HL-60/S4 (cell line): ENCODE measurements around the gene CCBE1.

ENCODE experiments used
- in situ Hi-C: fragments of 300-500 bp; cut with MboI; formaldehyde crosslinking; loops from 2 replicates; pipeline ENCODE4 v1.14.3; 2022; ENCODE audit warnings: low sequenced_read_pairs

CCBE1 gene

DNA sequence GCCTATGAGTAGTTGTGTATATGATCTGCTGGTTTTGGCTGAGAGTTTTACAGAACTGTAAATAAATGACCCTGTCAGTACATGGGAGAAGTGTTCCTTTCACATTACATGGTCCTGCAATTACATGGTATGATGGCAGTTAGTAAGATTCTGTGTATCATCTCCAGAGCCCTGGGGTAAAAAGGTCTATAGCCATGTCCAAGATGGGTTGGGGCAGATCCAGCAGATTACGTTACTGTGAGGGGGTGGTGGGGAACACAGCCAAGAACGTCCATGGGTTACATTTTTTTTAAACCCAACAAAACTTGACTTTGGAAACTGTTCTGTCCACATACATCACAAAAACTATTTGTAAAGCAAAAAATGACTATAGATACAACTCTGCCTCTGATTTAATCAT, 274.0 kb downstream of the CCBE1 start:
- in situ Hi-C loops = no loop called here

DNA sequence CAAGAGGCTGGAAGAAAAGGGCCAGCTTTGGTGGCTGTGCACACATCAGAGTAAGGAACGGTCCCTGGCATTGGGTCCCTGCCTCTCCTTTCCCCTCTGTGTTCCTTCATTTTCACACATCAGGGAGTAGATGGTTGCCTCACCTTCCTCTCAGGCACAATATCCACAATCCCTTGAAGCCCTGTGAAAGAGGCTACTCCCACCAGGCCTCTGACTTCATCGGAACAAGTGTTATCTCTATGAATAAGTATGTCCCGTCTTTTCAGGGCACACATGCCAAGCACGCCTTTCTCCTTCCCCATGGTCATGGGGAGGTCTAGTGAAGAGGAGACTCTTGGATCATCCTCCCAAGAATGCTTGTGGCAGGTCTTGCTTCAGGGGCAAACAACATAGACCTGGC, 277.0 kb downstream of the CCBE1 start:
- in situ Hi-C loops = no loop called here

DNA sequence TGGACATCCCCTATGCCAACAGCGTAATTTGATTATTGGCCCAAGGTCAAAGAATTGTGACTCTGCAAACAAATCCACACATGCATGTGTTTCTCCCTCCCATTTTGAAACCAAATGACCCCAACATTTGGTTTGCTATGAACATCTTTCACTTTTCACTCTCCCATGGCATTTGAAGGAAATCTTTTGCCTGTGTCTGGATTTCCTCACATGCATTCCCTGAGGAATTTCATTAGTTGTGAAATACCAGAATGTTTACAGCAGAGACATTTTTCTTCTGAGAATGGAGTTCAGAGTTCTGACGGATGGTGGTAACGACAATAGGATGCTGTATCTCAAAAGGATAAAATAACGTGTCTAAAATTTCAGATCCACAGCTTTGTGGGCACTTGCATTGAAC, 277.8 kb downstream of the CCBE1 start:
- in situ Hi-C loops = no loop called here

DNA sequence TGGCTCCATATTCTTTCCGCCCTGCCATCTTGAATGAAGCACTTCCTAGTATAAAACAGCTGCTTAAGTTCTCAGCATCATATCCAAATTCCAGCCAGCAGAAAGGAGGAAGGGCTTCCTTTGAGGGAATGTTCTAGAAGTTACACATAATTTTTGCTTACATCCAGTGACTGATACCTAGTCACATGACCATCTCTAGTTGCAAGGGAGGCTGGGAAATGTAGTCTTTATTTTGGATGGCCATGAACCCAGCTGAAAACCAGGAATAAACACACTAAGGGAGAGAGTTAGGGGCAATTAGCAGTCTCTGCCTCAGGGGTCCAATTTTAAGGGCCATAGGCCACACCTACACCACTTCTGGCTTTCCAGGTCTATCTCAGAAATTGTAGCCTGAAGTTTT, 280.4 kb downstream of the CCBE1 start:
- in situ Hi-C loops = no loop called here

DNA sequence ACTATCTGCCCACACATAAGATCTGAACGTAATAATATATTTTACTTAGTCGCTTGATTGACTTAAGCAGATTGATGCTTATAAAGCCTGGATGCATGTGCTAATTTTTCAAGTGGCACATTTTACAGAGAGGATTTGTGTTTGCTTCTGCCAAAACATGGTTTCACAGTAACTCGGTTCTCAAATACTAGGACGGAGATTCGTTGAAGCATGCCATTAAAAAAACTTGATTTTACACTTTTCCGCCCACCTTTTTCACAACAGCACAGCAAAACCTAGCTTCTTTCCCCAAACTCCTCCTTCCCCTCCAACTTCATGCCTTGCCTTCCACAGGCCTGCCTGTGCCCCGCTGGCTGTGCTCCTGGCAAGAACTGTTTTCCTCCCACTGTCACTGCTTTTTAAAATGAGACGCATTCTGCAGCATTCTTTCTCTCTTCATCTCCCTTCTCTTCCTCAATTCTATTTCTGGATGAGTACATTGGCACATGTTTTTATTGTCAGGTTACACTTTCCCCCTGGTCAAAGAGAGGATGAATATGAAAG, 283.0 kb downstream of the CCBE1 start:
- in situ Hi-C loops = no loop called here

DNA sequence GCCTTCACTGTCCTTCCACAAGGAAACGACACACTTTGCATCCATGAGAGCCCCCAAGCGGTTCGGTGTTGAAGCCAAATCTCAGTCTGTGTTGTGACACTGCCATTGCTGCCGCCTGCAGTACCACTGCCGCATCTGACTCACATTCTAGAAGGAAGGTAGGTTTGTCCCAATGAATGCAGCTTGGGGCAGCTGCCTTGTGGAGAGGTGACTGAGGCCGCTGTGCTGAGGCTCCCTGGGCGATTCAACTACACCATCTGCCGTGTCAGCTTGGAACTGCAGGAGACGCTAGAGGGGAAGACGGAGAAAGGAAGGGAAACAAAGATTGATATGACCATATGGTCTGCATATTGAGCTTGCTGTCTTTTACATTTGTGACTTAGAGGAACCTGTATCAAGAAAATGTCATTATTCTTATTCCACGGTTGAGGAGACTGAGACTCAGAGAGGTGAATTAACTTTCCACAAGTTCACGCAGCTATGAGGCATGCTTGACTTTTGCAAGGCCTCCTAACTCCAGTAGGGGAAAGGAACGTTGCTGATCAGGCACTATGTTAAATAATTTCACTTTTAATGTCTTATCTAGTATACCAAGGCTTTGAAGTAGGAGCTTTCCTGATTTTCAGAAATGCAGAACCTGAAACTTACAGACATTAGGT, 294.7 kb downstream of the CCBE1 start:
- in situ Hi-C loops = no loop called here

DNA sequence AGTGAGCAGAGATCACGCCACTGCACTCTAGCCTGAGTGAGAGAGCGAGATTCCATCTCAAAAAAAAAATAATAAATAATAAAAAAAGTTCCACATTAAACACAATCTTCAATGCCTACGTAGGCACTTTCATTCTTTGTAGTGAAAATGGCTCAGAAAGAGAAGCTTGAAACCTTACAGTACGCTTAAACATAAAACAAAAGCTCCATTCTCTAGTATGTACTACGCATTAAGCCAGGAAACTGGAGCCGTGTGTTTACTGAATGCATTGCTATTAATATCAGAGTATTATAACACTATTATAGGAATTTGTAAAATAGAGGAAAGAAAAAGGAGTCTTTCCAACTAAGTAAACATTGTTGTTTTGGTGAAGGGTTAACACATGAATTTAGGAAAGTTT, 296.8 kb downstream of the CCBE1 start:
- in situ Hi-C loops = no loop called here

DNA sequence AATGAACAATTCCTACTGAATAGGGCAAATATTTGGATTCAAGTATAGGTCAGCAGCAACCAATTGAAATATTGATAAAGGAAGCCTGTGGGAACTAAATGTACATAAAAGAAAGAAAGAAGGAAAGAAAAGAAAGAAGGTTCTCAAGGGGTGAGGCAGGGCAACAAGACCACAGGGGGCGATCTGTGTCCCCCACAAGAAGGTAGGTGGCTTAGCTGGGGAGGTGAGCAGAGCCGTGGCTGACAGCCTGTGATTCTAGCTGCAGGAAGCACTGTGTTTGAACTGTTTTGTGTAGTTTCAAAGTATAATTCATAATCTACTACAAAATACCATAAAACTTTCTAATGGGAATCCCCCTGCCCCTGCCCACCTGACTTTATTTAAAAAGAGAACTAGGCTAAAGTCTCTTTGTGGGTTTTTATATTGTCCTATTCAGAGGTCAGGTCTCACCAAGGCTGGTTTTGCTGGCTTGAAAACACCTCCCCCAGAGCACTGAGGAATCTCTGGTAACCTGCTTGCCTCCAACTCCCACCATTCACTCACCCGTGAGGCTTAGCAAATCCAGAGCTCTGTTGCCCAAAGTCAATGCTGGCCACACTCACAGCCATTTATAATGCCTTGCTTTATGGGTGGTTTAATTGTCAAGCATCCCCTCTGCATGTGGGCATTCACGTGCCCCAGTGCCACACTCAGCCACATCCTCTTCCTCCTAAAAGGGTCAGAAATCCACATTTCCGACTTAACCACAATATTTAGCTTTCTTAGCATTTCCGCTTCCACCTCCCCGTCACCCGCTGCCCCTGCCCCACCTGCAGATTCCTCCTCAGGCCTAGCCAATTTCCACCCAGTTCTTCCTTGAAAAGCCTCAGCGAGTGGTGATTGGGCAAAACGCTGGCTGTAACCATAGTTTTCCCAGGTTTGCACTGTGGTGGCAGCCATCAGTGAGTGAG, 301.7 kb downstream of the CCBE1 start:
- in situ Hi-C loops = no loop called here

DNA sequence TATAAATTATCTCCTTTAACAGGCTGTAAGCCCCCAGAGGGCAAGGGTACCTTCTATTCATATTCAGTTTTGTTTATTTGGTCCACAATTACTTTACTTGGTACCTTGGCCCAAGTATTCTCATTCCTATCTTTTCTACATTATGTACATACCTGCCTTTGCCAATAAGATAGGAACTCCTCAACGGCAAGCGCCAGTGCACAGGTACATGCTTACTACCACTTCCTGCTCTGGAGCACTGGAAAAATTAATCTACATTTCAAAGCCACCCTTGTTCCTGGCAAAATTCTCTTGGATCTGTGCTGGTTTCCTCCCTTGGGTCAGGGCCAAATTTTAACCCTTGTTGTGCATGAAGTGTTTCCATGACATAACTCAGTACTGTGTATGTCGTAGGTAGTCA, 303.8 kb downstream of the CCBE1 start:
- in situ Hi-C loops = no loop called here

DNA sequence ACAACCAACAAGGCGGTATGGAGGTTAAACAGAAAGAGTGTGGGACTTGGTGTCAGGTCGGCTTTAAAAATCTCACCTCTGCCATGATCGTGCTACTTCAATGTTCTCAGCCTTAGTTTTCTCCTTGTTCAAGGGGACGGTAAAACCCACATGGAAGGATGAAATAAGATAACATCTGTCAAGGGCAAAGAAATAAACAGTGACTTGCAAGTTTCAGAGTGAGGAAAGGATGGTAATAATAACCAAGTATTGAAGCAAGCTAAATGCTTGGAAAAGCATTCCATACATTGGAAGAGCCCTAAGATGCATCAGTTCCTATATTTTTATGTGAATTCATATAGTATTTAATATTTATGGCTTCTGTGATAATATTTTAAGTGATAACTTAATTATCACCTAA, 308.4 kb downstream of the CCBE1 start:
- in situ Hi-C loops = no loop called here

DNA sequence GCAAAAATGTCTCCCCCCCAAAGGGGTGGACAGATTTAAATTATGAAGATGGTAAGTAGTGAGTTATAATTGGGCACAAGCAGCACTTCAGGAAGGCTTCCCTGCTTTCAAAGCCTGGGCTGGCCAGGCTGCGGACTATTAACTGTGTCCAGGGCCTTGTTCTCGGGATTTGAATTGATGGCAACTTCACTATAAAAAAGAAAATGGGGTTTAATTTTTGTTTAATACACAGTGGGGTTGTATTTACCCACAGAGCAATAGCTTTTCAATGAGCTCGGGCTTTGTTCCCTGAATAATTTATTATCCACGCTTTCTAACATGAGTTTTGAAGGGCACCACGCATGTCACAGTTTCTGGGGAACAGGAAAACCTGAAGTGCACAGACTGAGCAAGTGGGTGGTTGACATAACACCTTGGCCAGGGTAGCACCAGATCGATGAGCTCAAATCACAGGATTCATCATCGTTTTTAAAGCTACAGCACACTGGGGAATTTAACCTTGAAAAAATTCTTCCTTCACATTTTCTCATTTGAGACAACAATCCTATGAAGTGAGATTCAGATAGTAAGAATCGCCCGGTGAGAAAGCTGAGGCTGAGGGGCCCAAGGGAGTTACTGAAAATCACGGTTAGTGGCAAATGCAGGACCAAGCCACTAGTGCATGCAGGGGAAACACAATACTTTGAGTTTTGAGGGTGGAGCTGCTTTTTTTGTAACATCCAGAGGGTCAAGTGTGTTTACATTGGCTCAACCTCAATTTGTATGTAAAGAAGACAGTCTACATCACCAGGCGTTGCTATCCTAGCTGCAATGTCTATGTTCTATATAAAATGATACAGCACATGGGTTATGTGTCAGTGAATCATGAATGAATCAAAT, 309.3 kb downstream of the CCBE1 start:
- in situ Hi-C loops = no loop called here

DNA sequence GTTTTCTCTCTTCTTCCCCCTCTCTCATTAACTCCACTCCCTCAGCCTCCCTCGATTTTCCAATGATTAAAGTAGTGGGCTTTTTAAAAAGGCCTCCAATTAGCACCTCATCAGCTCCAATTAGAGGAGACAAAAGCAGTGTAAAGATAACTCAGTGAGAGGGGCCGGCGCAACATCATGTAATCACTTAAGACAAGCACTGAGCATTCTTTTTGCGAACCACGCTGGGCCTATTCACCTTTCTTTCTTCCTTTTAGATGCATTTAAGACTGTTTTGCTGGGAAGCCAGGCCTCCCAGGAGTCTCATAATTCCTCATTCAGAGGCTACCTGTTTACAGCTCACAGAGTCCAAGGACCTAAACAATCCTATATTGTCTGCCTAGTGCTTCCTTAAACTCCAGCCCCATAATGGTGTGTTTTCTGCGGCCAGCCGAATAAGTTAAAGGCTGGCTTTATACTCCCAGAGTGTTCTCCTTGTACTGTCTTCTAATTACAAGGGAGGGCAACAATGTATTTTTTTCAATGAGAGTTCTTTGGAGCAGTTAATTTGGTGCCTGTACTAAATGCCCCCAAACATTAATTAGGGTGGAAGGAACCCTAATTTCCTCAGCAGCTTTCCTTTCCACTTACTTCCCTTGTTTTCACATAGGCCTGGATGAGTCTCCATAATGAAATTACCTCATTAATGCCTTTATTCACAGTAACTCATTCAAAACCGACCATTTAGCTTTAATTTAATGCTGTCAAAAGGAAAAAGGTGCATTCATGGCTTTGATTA, 310.1 kb downstream of the CCBE1 start:
- in situ Hi-C loops = no loop called here

DNA sequence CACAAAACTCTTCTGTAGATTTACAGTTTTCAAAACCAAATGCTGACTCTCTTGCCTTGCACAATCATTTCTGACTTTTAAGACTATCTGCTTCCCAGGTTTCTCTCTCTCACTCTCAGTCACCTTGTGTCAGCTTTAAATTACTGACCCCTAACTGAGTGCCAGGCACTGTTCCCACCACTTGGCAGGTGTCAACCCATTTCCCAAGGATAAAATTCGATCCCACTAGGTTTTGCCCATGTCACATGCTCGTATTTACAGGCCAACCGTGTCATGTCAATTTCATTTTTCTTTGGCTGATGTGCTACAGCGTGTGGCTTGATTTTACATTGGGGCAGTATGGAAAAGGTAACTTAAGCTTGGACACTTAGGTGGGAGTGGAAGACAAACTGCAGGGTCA, 312.0 kb downstream of the CCBE1 start:
- in situ Hi-C loops = no loop called here

DNA sequence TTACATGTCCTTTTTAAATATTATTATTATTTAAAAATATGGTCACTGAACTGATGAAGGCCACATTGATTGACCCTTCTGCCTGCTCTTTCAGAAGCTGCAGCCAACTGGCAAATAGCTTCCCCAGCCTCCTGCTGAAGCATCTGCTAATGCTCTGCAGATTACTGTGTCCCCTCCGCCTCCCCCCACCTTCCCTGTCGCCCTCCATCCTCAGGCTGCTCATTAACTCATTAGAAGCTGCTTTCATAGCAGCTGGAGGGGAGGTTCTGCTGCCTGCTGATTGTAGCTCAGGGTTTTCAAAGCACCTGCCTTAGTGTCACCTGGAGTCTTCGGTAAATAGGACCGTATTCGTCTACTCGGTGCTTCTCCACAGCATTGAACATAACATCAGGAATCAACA, 313.4 kb downstream of the CCBE1 start:
- in situ Hi-C loops = no loop called here

DNA sequence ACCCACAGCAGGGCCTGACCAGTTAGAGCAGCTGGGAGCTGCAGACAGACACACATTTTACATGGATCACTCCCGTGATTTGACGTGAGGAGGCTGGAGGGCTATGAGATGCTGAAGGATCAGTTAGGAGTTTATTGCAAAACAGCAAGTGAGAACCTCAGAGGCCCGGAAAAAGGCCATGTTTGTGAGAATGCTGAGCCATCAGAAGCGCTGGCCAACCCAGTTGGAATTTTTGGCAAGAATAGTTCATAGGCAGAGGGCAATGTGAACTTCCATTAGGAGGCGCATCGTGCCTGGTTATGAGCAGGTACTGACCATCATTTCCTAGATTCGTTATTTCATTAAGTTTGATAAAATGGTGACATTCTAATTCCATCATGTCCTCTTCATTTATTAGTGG, 314.8 kb downstream of the CCBE1 start:
- in situ Hi-C loops = no loop called here

DNA sequence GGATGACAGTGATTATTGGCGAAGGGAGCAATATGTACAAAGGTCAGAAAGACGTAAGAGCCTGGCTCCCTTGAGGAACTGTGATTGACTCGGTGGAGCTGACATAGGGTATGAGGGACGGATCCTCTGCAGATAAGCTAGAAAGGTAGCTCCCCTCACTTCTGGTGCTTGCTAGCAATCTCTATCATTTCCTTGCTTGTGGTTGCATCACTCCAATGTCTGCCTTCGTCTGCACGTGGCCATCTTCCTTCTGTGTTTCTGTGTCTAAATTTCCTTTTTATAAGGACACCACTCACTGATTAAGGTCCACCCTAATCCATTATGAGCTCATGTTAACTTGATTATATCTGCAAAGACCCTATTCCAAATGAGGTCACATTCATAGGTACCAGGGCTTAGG, 315.3 kb downstream of the CCBE1 start:
- in situ Hi-C loops = no loop called here
